Right ventricle myocardium superior (tissue), 1 donor: ENCODE measurements around the gene YWHAB. TPM values are rescaled to one million over a fixed set of nuclear protein-coding genes. Genes with fewer than 3 reads are reported as not detected.
A peak's percentile ranks its signal among the peaks of the same experiment; 100 is the strongest.

ENCODE experiments used
- ATAC-seq: fragments of 200-7000 bp; cut with Tn5 transposase; one replicate; pipeline ENCODE4 v1.9.1; 2020; ENCODE audit warnings: mild to moderate bottlenecking; ENCODE audit not compliant: poor library complexity
- DNase-seq: peaks from one replicate; pipeline ENCODE4 v3.0.0-alpha.2; 2020
- intact Hi-C: fragments of 100-400 bp; cut with DNase I; formaldehyde crosslinking; loops from one replicate; pipeline ENCODE4 v1.11.2; 2022
- total RNA-seq: library from RNA; stranded (reverse); fragmentation: NEBNext Ultra II Directional; extraction: Animal tissue kit (Norgen Biotek cat#: 25700); gene quantifications from one replicate; pipeline ENCODE4 v1.2.1, GENCODE V29; 2021
- donor health status: DM: no; HTN: yes; CAD: no; lungs with severe emphysema.

YWHAB gene
- total RNA-seq, 1 donor from 2014 or later: 96.3 TPM

- ATAC-seq (no peak), DNase-seq (no peak)
- intact Hi-C loops: no loop called here
These were observed 23.7 kb downstream of the YWHAB start for GRCh38 chr20:44908987-44909871.

GRCh38 chr20:44909872-44910689 is 24.6 kb downstream of the YWHAB start, which contains the start of gene PABPC1L:
Gene PABPC1L, plus strand, starts transcription at chr20:44910060. Its CDS starts 84 bp downstream, at chr20:44910144.
- ATAC-seq: peak; percentile 96
- peak; percentile 70 for DNase-seq
- intact Hi-C loops: no loop called here

- DNase-seq (no peak), ATAC-seq (no peak)
- intact Hi-C loops: no loop called here
These were observed 25.3 kb downstream of the YWHAB start for GRCh38 chr20:44910690-44911262.

GRCh38 chr20:44911264-44911921 is 25.9 kb downstream of the YWHAB start:
- ATAC-seq: no peak
- no peak for DNase-seq
- intact Hi-C loops: no loop called here

- ATAC-seq (no peak), DNase-seq (no peak)
- intact Hi-C loops: no loop called here
These were observed 26.7 kb downstream of the YWHAB start for GRCh38 chr20:44912189-44912588.

- DNase-seq (no peak), ATAC-seq (no peak)
- intact Hi-C loops: no loop called here
These were observed 29.4 kb downstream of the YWHAB start for GRCh38 chr20:44914924-44915323.

- DNase-seq (no peak), ATAC-seq (no peak)
- intact Hi-C loops: no loop called here
These were observed 31.1 kb downstream of the YWHAB start for GRCh38 chr20:44916586-44916985.

GRCh38 chr20:44917399-44917798 is 31.9 kb downstream of the YWHAB start:
- DNase-seq: no peak
- ATAC-seq: no peak
- intact Hi-C loops: no loop called here

GRCh38 chr20:44918342-44918741 is 32.8 kb downstream of the YWHAB start:
- no peak for DNase-seq
- no peak for ATAC-seq
- intact Hi-C loops: no loop called here

- DNase-seq: no peak
- ATAC-seq: no peak
- intact Hi-C loops: no loop called here
These were observed 33.3 kb downstream of the YWHAB start for GRCh38 chr20:44918761-44919160.

GRCh38 chr20:44921447-44921846 is 35.9 kb downstream of the YWHAB start:
- ATAC-seq: no peak
- no peak for DNase-seq
- intact Hi-C loops: no loop called here

- intact Hi-C loops: no loop called here
- DNase-seq (no peak), ATAC-seq (no peak)
These were observed 39.0 kb downstream of the YWHAB start for GRCh38 chr20:44924541-44924940.

- no peak for ATAC-seq
- intact Hi-C loops: no loop called here
- no peak for DNase-seq
These were observed 43.1 kb downstream of the YWHAB start for GRCh38 chr20:44928595-44928994.

GRCh38 chr20:44930517-44931168 is 45.1 kb downstream of the YWHAB start:
- no peak for ATAC-seq
- intact Hi-C loops: no loop called here
- no peak for DNase-seq

- intact Hi-C loops: no loop called here
- ATAC-seq (no peak), DNase-seq (no peak)
These were observed 46.4 kb downstream of the YWHAB start for GRCh38 chr20:44931911-44932310.

GRCh38 chr20:44932916-44933315 is 47.4 kb downstream of the YWHAB start:
- intact Hi-C loops: no loop called here
- no peak for ATAC-seq
- no peak for DNase-seq

- ATAC-seq: no peak
- intact Hi-C loops: no loop called here
These were observed 51.0 kb downstream of the YWHAB start for GRCh38 chr20:44936510-44936909.

GRCh38 chr20:44938637-44939036 is 53.1 kb downstream of the YWHAB start:
- intact Hi-C loops: no loop called here
- DNase-seq (no peak), ATAC-seq (no peak)

More at GRCh38 chr20:44936510-44936909, 51.0 kb downstream of the YWHAB start:
- no peak for DNase-seq
